SK-N-SH treated with all-trans-retinoic acid at 6 μM for 48 hours (cell line): ENCODE results near the gene PFKL.

Experiments
- ARNTL ChIP-seq: fragments of 450-650 bp; formaldehyde crosslinking; IDR thresholded peaks from 2 replicates; pipeline ENCODE4 v1.5.0; 2020; ENCODE audit warnings: low read depth, mild to moderate bottlenecking, moderate library complexity, borderline replicate concordance
- BACH2 ChIP-seq: fragments of 250-450 bp; sonication (Bioruptor Pico); IDR thresholded peaks from 2 replicates; pipeline ENCODE4 v1.9.0; 2021; ENCODE audit warnings: mild to moderate bottlenecking, borderline replicate concordance
- CSDC2 ChIP-seq: fragments of 250-450 bp; sonication (Bioruptor Pico); IDR thresholded peaks from 2 replicates; pipeline ENCODE4 v1.5.0; 2020; ENCODE audit warnings: mild to moderate bottlenecking, moderate library complexity
- GLIS3 ChIP-seq: fragments of 250-450 bp; sonication (Bioruptor Pico); IDR thresholded peaks from 2 replicates; pipeline ENCODE4 v1.5.0; 2020; ENCODE audit warnings: mild to moderate bottlenecking, moderate library complexity
- ISL1 ChIP-seq: fragments of 250-450 bp; sonication (Bioruptor Pico); IDR thresholded peaks from 2 replicates; pipeline ENCODE4 v2.1.2; 2022; ENCODE audit warnings: mild to moderate bottlenecking, moderate library complexity
- PATZ1 ChIP-seq: fragments of 250-450 bp; sonication (Bioruptor Pico); IDR thresholded peaks from 2 replicates; pipeline ENCODE4 v1.8.0; 2020; ENCODE audit warnings: mild to moderate bottlenecking, moderate library complexity, borderline replicate concordance
- TCF4 ChIP-seq: fragments of 250-450 bp; sonication (Bioruptor Pico); IDR thresholded peaks from 2 replicates; pipeline ENCODE4 v1.8.0; 2021; ENCODE audit warnings: mild to moderate bottlenecking, moderate library complexity, borderline replicate concordance
- ZFP30 ChIP-seq: fragments of 450-650 bp; formaldehyde crosslinking; IDR thresholded peaks from 2 replicates; pipeline ENCODE4 v1.5.0; 2022; ENCODE audit warnings: mild to moderate bottlenecking, moderate library complexity
- ZNF565 ChIP-seq: fragments of 450-650 bp; formaldehyde crosslinking; conservative IDR thresholded peaks from 2 replicates; pipeline ENCODE4 v1.5.0; 2020; ENCODE audit warnings: low read depth, mild to moderate bottlenecking, moderate library complexity
- ZNF70 ChIP-seq: fragments of 450-650 bp; formaldehyde crosslinking; IDR thresholded peaks from 2 replicates; pipeline ENCODE4 v1.5.0; 2020; ENCODE audit warnings: mild to moderate bottlenecking, moderate library complexity
- ZNF8 ChIP-seq: fragments of 450-650 bp; formaldehyde crosslinking; IDR thresholded peaks from 2 replicates; pipeline ENCODE4 v1.5.0; 2020; ENCODE audit warnings: mild to moderate bottlenecking, moderate library complexity

DNA sequence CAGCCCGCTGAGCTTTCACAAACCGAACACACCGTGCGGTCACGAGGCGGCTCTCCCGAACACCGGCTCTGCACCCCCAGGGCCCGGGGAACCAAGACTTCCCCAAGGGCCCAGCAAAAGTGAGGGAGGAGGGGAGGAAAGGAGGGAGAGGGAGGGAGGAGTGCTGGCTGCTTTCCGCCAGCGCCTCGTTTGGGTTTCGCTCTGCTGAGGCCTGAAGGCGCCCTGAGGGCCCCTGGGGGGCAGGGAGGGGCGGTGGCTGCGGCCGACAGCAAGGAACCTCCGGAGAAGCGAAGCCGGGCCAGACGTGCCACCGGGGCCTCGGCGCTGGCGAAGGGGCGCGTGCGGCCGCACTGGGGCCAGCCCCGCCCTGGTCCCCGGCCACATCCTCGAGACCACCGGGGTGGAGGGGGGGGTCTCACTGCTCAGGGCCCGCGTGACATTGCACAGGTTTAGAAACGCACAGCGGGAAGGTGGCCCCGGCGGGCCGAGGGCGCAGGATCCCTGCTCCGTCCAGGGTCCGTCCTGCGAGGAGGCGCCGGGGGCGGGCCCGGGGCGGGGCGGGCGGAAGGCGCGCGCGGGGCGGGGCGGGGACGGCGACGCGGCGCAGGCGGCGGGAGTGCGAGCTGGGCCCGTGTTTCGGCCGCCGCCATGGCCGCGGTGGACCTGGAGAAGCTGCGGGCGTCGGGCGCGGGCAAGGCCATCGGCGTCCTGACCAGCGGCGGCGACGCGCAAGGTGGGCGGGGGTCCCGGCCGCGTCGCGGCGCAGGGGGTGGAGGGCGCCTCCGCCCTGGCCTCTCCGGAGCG is at the start of gene PFKL:
- TF ChIP-seq ZFP30 (CRISPR knock-in tag) (no peak), ZNF565 (CRISPR knock-in tag) (no peak), ARNTL (no peak), BACH2 (CRISPR knock-in tag) (no peak), TCF4 (no peak), PATZ1 (CRISPR knock-in tag) (no peak), ISL1 (CRISPR knock-in tag) (no peak), CSDC2 (CRISPR knock-in tag) (no peak), GLIS3 (CRISPR knock-in tag) (no peak), ZNF8 (CRISPR knock-in tag) (no peak), ZNF70 (no peak)
